Effector CD4-positive, alpha-beta T cell (primary cell): Measurements from ENCODE around the gene HRH3.

Experiments
- DNase-seq: peaks from one replicate; pipeline ENCODE4 v3.0.0-alpha.2; 2020

Gene HRH3

GRCh38 chr20:62228982-62229545 lies 9.0 kb upstream of the HRH3 start:
- DNase-seq: no peak

GRCh38 chr20:62227977-62228958 lies 8.2 kb upstream of the HRH3 start:
- DNase-seq: no peak

- no peak for DNase-seq
Measured at GRCh38 chr20:62227591-62227976, 7.5 kb upstream of the HRH3 start.

DNA sequence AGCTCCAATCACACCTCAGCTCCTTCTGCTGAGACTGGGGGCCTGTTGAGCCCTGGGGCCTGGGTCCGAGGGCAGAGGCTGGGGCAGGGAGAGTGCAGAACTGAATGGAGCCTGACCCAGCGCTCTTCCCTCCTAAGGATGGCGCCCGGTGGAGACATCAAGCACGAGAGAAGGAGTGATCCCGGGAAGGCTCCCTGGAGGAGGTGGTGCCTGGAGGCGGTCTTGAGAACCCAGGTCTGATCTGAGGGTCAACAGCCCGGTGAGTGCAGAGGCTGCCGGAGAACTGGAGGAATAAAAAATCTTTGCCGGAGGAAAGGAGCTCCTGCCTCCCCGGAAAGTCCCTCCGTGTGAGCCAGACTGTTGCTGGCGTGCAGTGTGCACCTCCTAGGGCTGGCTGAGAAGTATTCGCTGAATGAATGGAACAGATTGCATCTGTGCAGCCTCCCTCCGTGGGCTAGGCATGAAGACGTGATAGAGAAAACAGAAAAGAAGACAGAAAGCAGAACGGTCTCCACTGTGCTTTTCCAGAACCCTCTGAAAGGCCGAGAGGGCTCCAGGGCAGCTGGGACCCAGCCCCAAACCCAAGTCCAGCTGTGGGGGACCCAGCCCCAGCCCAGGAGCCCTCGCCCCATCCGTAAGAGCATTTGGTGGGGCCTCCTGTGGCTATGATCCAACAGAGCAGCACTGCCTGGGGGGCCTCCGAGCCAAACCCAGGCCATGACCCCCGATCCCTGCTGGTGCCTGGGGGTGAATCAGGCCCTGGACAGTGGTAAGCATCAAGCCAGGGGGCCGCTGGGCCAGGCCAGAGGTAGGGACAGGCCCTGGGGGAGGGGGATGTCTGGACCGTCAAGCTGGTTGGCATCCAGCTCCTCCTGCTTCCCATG lies 6.9 kb upstream of the HRH3 start:
- no peak for DNase-seq

GRCh38 chr20:62225820-62226635 lies 6.0 kb upstream of the HRH3 start:
- DNase-seq: no peak

GRCh38 chr20:62225026-62225425 lies 4.9 kb upstream of the HRH3 start:
- DNase-seq: no peak

DNA sequence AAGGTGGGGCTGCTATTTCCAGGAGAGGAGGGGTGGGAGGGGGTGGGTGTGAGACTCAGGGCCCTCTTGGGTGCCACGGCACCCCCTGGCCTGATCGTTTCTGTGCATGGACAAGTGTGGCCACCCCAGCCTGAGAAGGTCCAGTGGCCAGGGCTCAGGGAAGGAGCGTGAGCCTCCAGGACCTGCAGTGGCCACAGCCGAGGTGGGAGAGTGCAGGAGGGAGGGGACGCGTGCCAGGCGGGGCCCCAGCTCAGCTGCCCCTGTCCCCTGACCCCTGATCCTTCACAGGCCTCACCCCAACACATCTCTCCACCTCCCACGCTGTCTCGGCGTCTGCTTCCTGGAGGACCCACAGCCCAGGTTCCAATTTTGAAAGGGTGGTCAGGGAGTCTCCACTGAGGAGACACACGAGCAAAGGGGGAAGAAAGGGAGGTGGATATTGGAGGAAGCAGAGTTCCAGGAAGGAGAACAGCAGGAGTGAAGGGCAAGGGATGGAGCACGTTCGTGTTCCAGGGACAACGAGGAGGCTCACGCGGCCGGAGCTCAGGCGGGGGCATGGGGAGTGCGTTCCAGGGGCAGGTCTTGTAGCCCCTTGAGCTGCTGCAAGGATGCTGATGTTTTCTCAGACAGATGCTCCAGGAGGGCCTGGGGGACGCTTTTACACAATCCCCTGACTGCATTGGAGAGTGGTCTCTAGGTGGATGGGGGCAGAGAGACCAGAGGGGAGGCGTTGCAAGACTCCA lies 4.2 kb upstream of the HRH3 start:
- DNase-seq: no peak

DNA sequence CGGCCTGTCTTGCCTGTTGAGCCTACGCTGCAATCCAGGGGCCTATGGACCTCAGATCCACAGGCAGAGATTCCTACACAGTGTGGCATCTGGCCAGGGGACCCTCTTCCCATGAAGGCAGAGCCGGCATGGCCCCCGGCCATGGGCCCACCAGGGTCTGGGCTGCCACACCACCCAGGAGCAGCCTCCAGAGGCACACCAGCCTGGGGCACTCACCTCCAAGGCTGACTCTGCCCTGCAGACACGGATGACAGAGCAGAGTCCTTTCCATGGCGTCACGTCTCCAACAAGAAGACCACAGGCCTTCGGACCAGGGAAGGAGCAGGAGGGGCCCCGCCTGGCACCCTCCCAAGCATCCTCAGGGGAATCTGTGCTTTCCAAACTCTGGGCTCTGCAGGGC lies 3.5 kb upstream of the HRH3 start:
- no peak for DNase-seq

GRCh38 chr20:62222972-62223371 lies 2.9 kb upstream of the HRH3 start:
- no peak for DNase-seq

GRCh38 chr20:62222266-62222850 lies 2.3 kb upstream of the HRH3 start:
- DNase-seq: no peak

DNA sequence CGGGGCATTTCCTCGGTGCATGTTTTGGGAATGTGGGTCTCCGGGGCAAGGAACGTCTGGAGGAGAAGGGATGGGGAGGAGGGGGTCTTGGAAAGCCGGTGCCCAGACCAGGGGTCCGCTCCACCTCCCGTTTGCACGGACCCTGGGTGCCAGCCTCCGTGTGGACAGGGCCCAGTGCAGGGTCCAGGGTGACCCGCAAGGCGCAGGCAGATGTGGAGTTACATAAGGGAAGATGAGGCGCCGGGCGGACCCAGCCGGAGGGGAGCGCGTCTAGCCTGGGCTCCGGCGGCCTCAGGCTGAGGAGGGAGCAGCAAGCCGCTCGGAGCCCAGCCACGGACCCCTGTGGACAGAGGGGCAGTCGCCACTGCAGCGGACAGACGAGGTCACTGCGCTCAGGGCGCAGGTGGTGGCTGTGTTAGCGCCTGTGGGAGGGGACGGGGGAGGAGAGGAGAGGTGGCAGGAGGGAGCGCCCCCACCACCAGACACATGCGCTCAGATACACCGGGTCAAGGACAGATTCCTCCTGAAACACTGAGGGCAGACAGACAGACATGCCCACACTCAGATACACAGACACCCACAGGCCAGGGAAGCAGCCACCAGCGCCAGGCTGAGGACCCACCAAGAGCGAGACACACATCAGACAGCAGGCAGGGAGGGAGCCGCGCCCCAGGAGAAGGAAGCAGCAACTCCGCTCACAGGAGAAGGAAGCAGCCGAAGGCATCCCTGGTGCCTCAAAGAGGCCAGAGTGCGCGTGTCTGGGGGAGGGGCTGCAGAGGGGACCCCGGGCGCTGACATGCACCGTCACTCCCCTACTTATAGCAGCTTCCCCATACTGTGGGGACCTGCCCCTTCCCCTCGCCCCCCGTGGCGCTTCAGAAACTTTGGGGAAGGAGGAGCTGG lies 839 bp upstream of the HRH3 start:
- DNase-seq: no peak

DNA sequence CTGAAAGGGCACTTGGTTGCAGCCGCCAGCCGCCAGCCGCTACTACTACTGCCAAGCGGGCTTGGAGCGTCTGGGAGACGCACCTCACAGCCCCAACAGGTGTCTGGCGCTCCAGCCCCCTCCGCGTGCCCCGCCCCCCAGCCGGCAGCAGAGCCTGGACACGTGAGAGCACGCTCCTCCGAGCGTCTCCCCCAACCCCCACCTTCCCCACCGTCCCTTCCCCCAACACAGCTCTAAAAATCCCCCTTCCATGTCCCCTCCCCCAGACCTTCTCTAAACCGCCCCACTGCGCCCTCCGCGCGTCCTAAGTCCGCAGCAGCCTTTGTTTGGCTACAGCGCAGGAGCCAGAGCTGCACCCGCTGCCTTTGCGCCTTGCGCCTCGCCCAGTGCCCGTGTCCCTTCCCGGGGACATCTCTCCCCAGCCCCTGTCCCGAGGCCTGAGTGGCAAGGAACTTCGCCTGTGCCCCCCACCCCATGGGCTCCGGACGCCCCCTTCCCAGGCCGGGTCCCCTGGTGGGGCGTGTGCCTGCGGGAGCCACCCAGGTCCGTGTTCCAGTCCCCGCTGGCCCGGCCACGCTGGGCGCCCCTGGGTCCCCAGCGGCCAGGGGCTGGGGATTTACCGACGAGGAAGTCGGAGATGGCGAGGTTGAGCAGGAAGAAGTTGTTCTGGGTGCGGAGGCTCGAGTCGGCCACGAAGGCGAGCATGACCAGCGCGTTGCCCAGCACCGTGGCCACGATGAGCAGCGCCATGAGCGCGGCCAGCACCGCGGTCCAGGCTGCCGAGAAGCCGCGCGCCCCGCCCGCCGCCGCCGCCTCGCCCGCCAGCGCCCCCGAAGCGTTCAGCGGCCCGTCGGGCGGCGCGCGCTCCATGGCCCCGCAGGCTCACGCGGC lies 732 bp downstream of the HRH3 start:
- no peak for DNase-seq

DNA sequence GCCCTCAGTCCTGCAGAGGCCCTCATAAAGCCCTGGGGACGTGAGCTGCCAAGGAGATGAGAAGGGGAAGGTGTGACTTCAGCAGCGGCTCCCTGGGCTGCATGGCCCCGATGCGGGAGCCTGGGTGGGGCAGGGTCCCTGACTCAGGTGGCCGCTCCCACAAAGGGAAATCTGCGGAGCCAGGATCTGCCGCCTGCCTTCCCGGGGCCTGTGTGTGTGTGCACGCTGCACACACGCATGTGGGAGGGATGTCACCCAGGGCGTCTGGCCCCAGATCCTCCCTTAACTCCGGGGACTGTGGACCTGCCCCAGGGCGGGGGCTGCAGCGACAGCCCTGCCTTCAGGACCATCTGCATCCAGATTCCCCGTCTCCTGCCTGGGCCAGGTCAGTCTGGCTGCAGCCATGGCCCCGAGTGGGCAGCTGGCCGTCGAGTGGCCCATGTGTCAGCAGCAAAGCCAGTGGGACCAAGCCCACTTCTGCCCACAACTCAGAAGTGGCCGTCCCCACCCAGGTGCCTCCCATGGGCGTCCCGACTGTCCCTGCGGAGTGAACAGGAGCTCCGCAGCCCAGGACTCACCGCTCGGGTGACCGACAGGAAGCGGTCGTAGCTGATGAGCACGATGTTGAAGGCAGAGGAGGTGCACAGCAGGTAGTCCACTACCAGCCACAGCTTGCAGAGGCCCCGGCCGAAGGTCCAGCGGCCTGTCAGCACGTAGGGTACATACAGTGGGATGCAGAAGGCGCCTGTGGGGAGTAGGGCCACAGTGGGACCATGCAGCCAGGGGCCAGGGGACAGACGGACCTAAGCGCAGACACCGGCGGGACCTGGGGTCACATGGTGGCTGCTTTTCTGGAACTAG lies 1.9 kb downstream of the HRH3 start:
- DNase-seq: no peak

DNA sequence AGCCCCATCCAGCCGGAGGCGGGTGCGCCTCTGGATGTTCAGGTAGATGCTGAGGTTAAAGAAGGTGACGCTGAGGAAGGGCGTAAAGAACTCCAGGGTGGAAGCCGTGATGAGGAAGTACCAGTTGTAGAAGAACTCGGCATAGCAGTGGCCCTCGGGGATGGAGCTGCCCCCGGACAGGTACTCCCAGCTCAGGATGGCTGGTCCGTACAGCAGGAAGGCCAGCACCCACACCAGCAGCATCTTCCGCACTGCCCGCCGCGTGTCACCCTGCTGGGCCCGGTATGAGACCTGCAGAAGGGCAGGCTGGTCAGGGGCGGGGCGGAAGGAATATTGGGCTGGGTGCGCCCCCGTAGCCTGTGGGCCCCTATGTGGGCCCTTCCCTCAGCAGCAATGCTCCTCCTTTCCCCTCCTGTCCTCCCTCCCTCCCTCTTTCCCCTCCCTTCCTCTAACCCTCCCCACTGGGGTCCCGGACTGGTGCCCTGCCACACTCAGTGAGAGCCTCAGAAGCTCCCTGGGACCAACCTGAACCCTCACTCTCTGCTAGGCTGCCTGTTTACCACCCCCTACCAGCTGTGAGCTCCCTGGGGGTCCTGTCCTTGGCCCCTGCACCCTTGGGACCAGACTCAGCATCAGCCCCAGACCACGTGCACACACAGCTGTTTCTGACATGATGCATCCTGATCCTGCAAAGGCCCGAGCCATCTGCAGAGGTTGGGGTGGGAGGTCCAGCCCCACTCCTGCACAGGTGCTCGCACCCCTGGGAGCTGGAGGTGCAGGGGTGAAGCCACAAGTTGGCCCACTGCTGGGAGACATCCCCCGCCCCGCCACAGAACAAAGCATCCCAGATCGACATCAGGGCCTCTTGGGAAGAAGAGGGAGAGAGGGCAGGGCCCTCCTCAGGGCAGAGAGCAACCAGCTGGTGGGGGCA lies 3.2 kb downstream of the HRH3 start:
- no peak for DNase-seq

DNA sequence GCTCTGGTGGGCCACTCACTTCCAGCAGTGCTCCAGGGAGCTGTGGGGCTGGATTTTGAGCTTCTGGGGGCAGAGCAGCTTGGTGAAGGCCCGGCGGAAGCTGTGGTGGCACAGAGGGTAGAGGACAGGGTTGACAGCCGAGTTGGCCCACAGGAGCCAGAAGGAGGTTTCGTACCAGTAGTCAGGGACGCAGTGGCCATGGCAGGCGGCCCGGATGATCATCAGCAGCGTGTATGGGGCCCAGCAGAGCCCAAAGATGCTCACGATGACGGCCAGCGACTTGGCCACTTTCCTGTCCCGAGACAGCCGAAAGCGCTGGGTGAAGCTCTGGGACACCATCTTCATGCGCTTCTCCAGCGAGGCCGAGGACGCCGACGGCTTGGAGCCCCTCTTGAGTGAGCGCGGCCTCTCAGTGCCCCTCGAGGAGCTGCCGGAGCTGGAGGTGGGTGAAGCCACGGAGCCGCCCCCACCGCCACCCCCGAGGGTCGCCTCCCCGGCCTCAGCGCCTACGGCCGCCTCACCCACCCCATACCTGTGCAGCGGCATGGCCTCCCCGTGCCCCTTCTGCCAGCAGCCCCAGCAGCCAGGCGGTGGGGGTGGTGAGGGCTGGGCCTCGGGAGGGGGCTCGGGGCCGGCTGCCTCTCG lies 4.0 kb downstream of the HRH3 start:
- DNase-seq: no peak
